OCI-LY1 (cell line): Measurements from ENCODE around the gene P2RX4.

Experiments
- EZH2 ChIP-seq: fragments of 200-600 bp; sonication (generic), shearing (Covaris generic); IDR thresholded peaks from 2 replicates; pipeline ENCODE4 v1.8.0; 2017; ENCODE audit warnings: borderline replicate concordance, mixed run types, mild to moderate bottlenecking, antibody characterized with exemption, low read length, moderate library complexity, mixed read lengths
- TF ChIP-seq, protein P1 (sequence below): fragments of 200-600 bp; sonication (generic), shearing (Covaris generic); IDR thresholded peaks from 2 replicates; pipeline ENCODE4 v1.5.1; 2017; ENCODE audit warnings: mild to moderate bottlenecking, antibody characterized with exemption, low read length, moderate library complexity, mixed read lengths

GRCh38 chr12:121217063-121217462 is 7.1 kb downstream of the P2RX4 start:
- TF ChIP-seq, protein P1, sequence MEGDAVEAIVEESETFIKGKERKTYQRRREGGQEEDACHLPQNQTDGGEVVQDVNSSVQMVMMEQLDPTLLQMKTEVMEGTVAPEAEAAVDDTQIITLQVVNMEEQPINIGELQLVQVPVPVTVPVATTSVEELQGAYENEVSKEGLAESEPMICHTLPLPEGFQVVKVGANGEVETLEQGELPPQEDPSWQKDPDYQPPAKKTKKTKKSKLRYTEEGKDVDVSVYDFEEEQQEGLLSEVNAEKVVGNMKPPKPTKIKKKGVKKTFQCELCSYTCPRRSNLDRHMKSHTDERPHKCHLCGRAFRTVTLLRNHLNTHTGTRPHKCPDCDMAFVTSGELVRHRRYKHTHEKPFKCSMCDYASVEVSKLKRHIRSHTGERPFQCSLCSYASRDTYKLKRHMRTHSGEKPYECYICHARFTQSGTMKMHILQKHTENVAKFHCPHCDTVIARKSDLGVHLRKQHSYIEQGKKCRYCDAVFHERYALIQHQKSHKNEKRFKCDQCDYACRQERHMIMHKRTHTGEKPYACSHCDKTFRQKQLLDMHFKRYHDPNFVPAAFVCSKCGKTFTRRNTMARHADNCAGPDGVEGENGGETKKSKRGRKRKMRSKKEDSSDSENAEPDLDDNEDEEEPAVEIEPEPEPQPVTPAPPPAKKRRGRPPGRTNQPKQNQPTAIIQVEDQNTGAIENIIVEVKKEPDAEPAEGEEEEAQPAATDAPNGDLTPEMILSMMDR, result no peak
- no peak for TF ChIP-seq EZH2
